Panc1 (cell line): Measurements from ENCODE around the gene TEX52.

ENCODE experiments used
- CTCF ChIP-seq: fragments of 450-650 bp; IDR thresholded peaks from 2 replicates; pipeline ENCODE4 v1.5.1; 2017; ENCODE audit warnings: mild to moderate bottlenecking
- POLR2AphosphoS5 ChIP-seq: IDR thresholded peaks from 2 replicates; pipeline ENCODE4 v1.6.1; 2012; ENCODE audit warnings: mild to moderate bottlenecking, low read depth, low read length, moderate library complexity

- TF ChIP-seq CTCF (no peak), POLR2AphosphoS5 (no peak)
Observed at GRCh38 chr12:2804393-2805142, 52.3 kb downstream of the TEX52 start.
